ENCODE measurements around the gene NPTXR. TPM values are rescaled to one million over a fixed set of nuclear protein-coding genes. Genes with fewer than 3 reads are reported as not detected.

Gene NPTXR
- polyA plus RNA-seq, 3 donors: 0.04 TPM; not detected in 2

DNA sequence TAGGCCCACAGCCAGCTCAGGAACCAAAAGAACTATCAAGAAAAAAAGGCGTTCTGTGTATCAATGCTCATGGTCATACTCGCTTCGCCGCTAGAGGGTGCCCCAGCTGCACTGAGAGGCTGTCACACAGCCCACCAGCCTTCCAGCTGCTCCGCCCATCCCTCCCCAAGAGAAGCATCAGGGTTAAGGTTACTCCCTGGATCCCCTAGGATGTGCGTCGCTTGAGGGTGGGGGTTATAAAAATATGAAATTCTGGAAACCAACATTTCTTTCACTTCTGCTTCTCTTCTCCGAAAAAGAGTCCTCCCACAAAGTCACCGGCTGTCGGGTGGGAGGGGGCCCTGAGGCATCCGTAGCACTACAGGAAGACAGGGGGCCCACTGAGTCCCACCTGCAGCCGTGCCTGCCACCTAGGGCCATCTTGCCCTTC lies 26.5 kb upstream of the NPTXR start:
- Mint-ChIP-seq H3K4me1 (peaks cover 32% of the 10 kb centered on the region), H3K36me3 (peaks cover 31 to 41% of the 10 kb centered on the region in 2 donors), H3K27me3 (ENCODE audit: low read depth in 3 of 3) (peaks cover 8 to 25% (median 16%) of the 10 kb centered on the region in 3 donors), H3K9me3 (no peaks in the 10 kb centered on the region), H3K4me3 (peak overlapping the region; percentile 94), H3K27ac (peak overlapping the region; percentile 82 to 91 (median 87))
- Histone ChIP-seq H3K4me1 (ENCODE audit: control insufficient read depth in 1 of 2, insufficient read depth in 2 of 2, low read length in 2 of 2) (peaks cover 29 to 43% of the 10 kb centered on the region in 2 donors), H3K9me3 (replicated peaks in 1 of 2; ENCODE audit: control insufficient read depth in 1 of 2, insufficient read depth in 1 of 2, low read length in 2 of 2) (no peaks in the 10 kb centered on the region), H4K20me1 (ENCODE audit: insufficient read depth, low read length) (peaks cover 49% of the 10 kb centered on the region), H3K36me3 (replicated peaks in 1 of 2; ENCODE audit: control insufficient read depth in 1 of 2, insufficient read depth in 2 of 2, low read length in 2 of 2) (peaks cover 29% of the 10 kb centered on the region in 2 donors), H3K4me3 (replicated peaks in 1 of 3; ENCODE audit: low read depth in 2 of 3, low read length in 3 of 3) (peak overlapping the region; percentile 57 to 95 (median 63)), H3K27ac (ENCODE audit: low read depth in 1 of 2, low read length in 2 of 2) (peak overlapping the region; percentile 63 to 65), H3K4me2 (replicated peaks; ENCODE audit: extremely low read depth, low read length, poor library complexity, severe bottlenecking) (peak overlapping the region; percentile 98), H3K79me2 (ENCODE audit: insufficient read depth, low read length) (peaks cover 23% of the 10 kb centered on the region), H2AFZ (ENCODE audit: insufficient read depth, low read depth, low read length, poor library complexity, severe bottlenecking) (peak overlapping the region; percentile 43), H3K27me3 (ENCODE audit: control insufficient read depth in 2 of 2, insufficient read depth in 2 of 2, low read length in 2 of 2) (peaks cover 0 to 16% of the 10 kb centered on the region in 2 donors), H3K9ac (ENCODE audit: insufficient read depth, low read length, poor library complexity, severe bottlenecking) (peak overlapping the region; percentile 71)
- intact Hi-C loops (cut with micrococcal nuclease): loop anchor here (5.0 to 10.0 kb wide), 6 partner anchors 82 to 454 kb away; partner anchors contain the start of gene SUN2 (in 1 of the 2)
- TF ChIP-seq, protein P1, sequence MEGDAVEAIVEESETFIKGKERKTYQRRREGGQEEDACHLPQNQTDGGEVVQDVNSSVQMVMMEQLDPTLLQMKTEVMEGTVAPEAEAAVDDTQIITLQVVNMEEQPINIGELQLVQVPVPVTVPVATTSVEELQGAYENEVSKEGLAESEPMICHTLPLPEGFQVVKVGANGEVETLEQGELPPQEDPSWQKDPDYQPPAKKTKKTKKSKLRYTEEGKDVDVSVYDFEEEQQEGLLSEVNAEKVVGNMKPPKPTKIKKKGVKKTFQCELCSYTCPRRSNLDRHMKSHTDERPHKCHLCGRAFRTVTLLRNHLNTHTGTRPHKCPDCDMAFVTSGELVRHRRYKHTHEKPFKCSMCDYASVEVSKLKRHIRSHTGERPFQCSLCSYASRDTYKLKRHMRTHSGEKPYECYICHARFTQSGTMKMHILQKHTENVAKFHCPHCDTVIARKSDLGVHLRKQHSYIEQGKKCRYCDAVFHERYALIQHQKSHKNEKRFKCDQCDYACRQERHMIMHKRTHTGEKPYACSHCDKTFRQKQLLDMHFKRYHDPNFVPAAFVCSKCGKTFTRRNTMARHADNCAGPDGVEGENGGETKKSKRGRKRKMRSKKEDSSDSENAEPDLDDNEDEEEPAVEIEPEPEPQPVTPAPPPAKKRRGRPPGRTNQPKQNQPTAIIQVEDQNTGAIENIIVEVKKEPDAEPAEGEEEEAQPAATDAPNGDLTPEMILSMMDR (IDR thresholded peaks at IDR 0.05): peak; percentile 88
- DNase-seq: peak; percentile 81 to 83 (median 82)
- WGBS (ENCODE audit: insufficient coverage): 0% methylated on average over 9 of the region's 12 CpGs

DNA sequence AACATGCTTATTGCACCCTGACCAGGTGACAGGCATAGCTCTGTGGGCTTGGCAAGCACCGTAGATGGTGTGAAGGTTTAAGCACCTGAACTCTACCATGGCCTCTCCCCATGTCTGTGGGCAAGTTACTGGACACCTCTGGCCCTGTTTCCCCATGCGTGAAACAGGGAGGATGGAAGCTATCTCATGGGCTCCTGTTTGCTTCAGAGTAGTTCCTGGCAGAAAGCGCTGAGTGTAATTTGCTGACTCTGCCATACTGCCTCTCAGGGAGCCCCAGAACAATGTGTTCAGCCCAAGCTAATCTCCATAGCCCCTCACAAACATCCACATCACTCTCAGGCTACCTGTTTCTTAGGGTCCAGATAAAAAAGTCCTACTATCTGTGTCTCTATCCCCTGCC lies 25.8 kb upstream of the NPTXR start:
- Histone ChIP-seq H3K27ac (ENCODE audit: low read depth in 1 of 2, low read length in 2 of 2) (peak overlapping the region in 1 of 2 donors; percentile 65), H3K27me3 (ENCODE audit: control insufficient read depth in 2 of 2, insufficient read depth in 2 of 2, low read length in 2 of 2) (peaks cover 0 to 13% of the 10 kb centered on the region in 2 donors), H3K4me2 (replicated peaks; ENCODE audit: extremely low read depth, low read length, poor library complexity, severe bottlenecking) (peak overlapping the region; percentile 98), H3K9me3 (replicated peaks in 1 of 2; ENCODE audit: control insufficient read depth in 1 of 2, insufficient read depth in 1 of 2, low read length in 2 of 2) (no peaks in the 10 kb centered on the region), H4K20me1 (ENCODE audit: insufficient read depth, low read length) (peaks cover 56% of the 10 kb centered on the region), H3K9ac (ENCODE audit: insufficient read depth, low read length, poor library complexity, severe bottlenecking) (no peak overlapping the region), H3K36me3 (replicated peaks in 1 of 2; ENCODE audit: control insufficient read depth in 1 of 2, insufficient read depth in 2 of 2, low read length in 2 of 2) (peaks cover 33 to 36% of the 10 kb centered on the region in 2 donors), H3K4me1 (ENCODE audit: control insufficient read depth in 1 of 2, insufficient read depth in 2 of 2, low read length in 2 of 2) (peaks cover 29 to 43% of the 10 kb centered on the region in 2 donors), H2AFZ (ENCODE audit: insufficient read depth, low read depth, low read length, poor library complexity, severe bottlenecking) (no peak overlapping the region), H3K4me3 (replicated peaks in 1 of 3; ENCODE audit: low read depth in 2 of 3, low read length in 3 of 3) (peak overlapping the region in 1 of 3 experiments; percentile 95), H3K79me2 (ENCODE audit: insufficient read depth, low read length) (peaks cover 23% of the 10 kb centered on the region)
- 71% methylated on average over 1 of the region's 3 CpGs for WGBS (ENCODE audit: insufficient coverage)
- TF ChIP-seq, protein P1 (IDR thresholded peaks at IDR 0.05): no peak
- no peak for DNase-seq
- intact Hi-C loops (cut with micrococcal nuclease): loop anchor here (1.0 to 10.0 kb wide), 7 partner anchors 83 to 455 kb away; partner anchors contain the start of gene SUN2 (in 1 of the 2)
- peaks cover 31 to 43% of the 10 kb centered on the region in 2 donors for H3K36me3 Mint-ChIP-seq
- no peaks in the 10 kb centered on the region for H3K9me3 Mint-ChIP-seq
- peaks cover 32% of the 10 kb centered on the region for H3K4me1 Mint-ChIP-seq
- H3K27ac Mint-ChIP-seq: peak overlapping the region; percentile 35 to 87 (median 81)
- peaks cover 5 to 18% (median 13%) of the 10 kb centered on the region in 3 donors for H3K27me3 Mint-ChIP-seq (ENCODE audit: low read depth in 3 of 3)
- H3K4me3 Mint-ChIP-seq: peak overlapping the region; percentile 94
